Ascending aorta (tissue), 2 donors: Measurements from ENCODE around the gene KATNA1. TPM values are rescaled to one million over a fixed set of nuclear protein-coding genes. Genes with fewer than 3 reads are reported as not detected.

Experiments used
- DNase-seq, 2 donors: peaks; one replicate each; pipeline ENCODE4 v3.0.0-alpha.2; 2019; ENCODE audit warnings: low spot score in 2 of 2
- H3K27ac ChIP-seq, 2 donors: fragments of 200-600 bp; sonication (generic); one replicate each; pipeline ENCODE4 v1.5.1; 2016 to 2017; ENCODE audit warnings: mild to moderate bottlenecking in 1 of 2
- H3K27me3 ChIP-seq: fragments of 200-600 bp; sonication (generic); one replicate; pipeline ENCODE4 v1.5.1; 2017
- H3K36me3 ChIP-seq, 2 donors: fragments of 200-600 bp; sonication (generic); one replicate each; pipeline ENCODE4 v1.5.1; 2016
- H3K4me1 ChIP-seq, 2 donors: fragments of 200-600 bp; sonication (generic); one replicate each; pipeline ENCODE4 v1.5.1; 2016 to 2017; ENCODE audit warnings: mild to moderate bottlenecking in 1 of 2
- H3K4me3 ChIP-seq, 2 donors: fragments of 200-600 bp; sonication (generic); one replicate each; pipeline ENCODE4 v1.5.1; 2016 to 2017; ENCODE audit warnings: mild to moderate bottlenecking in 1 of 2
- H3K9me3 ChIP-seq, 2 donors: fragments of 200-600 bp; sonication (generic); one replicate each; pipeline ENCODE4 v1.5.1; 2016
- intact Hi-C: fragments of 100-400 bp; cut with DNase I; formaldehyde crosslinking; loops from one replicate; pipeline ENCODE4 v1.15.1; 2023
- total RNA-seq: library from RNA; depleted of rRNA; stranded (reverse); fragments of >200 nt; gene quantifications from one replicate; pipeline ENCODE4 v1.1.0, GENCODE V29; 2016
- TF ChIP-seq, protein P1 (sequence below), 3 experiments: fragments of 200-600 bp in 2 of 3; fragments of 450-650 bp in 1 of 3; sonication (generic) in 2 of 3; IDR thresholded peaks; one replicate each; pipeline ENCODE4 v1.5.1; 2016 to 2019; ENCODE audit warnings: antibody characterized with exemption in 3 of 3, mild to moderate bottlenecking in 1 of 3, moderate library complexity in 1 of 3

The KATNA1 gene
- 0.64 TPM for total RNA-seq

DNA sequence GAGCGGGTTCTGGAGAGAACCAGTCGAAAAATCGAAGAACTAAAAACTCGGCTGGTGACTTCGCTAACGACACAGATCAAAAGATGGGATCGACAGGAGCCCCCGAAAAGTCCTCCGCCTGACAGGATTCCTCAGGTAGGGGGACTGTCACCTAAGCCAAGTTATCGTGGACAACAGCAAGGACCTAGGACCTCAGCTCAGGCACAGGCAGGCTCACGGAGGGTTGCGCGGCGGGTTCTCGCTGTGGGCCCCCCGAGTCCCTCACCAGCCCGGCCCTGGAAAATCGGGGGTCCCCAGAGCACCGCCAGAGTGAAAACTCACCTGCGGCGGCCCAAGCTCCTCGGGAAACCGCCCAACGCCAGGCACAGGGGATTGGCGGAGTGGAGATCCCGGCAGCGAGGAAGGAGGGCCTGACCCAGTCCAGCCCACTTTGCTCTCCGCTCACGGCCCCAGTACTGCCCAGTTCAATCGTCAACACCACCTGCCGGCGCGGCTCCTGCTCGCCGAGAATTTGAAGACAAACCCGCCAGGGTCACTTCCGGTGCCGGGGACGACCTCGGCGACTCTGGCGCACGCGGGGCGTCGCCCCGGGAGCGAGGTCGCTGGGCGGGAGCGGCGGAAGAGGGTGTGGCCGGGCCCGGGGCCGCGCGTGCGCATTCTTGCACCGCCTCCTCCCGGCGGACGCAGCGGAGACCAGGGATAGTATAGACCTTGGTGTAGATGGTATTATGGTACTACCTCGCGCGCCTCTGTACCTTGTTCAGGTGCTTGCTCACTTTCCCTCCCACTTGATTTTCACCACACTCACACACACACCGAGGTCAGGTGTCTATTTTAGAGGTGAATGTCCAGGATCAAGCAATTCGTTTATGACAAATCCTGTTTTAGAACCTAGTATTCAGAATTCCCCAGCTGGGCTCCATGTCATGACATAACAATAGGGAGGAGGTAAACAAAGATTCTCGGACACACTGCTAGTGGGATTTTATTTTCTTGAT lies at the start of gene KATNA1:
TSS of gene KATNA1 (minus strand) at position 567 of the 998 bp plus-strand sequence. CDS start 10,167 bp downstream, outside the sequence.
- Histone ChIP-seq H3K27me3 (no peaks in the 10 kb centered on the region), H3K36me3 (no peaks in the 10 kb centered on the region), H3K9me3 (no peaks in the 10 kb centered on the region), H3K4me3 (peak within 1 kb of the TSS; percentile 78 to 92), H3K4me1 (peaks cover 0 to 7% of the 10 kb centered on the region in 2 donors), H3K27ac (peak within 1 kb of the TSS; percentile 64 to 89)
- intact Hi-C loops: loop anchor here (1.0 to 5.0 kb wide), 3 partner anchors 68 to 102 kb away; partner anchors contain the start of genes GINM1 and PPIL4
- DNase-seq: peak; percentile 14 to 90
- TF ChIP-seq, protein P1, sequence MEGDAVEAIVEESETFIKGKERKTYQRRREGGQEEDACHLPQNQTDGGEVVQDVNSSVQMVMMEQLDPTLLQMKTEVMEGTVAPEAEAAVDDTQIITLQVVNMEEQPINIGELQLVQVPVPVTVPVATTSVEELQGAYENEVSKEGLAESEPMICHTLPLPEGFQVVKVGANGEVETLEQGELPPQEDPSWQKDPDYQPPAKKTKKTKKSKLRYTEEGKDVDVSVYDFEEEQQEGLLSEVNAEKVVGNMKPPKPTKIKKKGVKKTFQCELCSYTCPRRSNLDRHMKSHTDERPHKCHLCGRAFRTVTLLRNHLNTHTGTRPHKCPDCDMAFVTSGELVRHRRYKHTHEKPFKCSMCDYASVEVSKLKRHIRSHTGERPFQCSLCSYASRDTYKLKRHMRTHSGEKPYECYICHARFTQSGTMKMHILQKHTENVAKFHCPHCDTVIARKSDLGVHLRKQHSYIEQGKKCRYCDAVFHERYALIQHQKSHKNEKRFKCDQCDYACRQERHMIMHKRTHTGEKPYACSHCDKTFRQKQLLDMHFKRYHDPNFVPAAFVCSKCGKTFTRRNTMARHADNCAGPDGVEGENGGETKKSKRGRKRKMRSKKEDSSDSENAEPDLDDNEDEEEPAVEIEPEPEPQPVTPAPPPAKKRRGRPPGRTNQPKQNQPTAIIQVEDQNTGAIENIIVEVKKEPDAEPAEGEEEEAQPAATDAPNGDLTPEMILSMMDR (IDR thresholded peaks at IDR 0.05): no peak

DNA sequence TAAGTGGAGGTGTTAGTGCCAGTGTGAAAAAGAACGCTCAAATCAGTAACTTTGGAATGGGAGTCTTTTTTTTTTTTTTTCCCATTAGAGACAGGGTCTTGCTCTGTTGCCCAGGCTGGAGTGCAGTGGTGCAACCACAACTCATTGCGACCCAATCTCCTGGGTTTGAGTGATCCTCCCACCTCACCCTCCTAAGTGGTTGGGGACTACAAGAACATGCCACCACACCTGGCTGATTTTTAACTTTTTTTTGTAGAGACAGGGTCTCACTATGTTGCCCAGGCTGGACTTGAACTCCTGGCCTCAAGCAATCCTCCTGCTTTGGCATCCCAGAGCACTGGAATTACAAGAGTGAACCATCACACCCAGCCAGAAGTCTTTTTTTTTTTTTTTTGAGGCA lies 49.7 kb upstream of the KATNA1 start:
- Histone ChIP-seq H3K27ac (no peak overlapping the region), H3K9me3 (no peaks in the 10 kb centered on the region), H3K4me3 (no peak overlapping the region), H3K4me1 (peaks cover 0 to 13% of the 10 kb centered on the region in 2 donors), H3K27me3 (no peaks in the 10 kb centered on the region), H3K36me3 (peaks cover 10 to 19% of the 10 kb centered on the region in 2 donors)
- TF ChIP-seq, protein P1 (IDR thresholded peaks at IDR 0.05): no peak
- no peak for DNase-seq
- intact Hi-C loops: no loop called here

DNA sequence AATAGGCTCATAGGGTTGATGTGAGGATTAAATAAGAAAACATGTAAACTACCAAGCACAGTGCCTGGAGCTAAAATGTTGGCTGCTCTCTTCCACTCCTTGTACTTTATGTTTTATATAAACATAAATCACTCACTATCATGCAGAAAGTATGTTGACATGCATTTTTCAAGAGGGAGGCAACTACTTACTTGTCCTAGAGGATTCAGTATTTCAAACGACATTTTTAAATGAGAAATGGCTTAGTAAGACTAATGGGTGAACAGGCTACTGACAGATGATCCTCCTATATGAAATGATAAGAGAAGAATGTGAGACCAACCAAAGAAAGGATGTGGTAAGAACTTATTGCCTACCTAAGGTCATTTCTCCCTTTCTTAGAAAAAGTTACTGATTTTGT lies 48.4 kb upstream of the KATNA1 start:
- H3K27ac ChIP-seq: no peak overlapping the region
- no peak for DNase-seq
- no peaks in the 10 kb centered on the region for H3K9me3 ChIP-seq
- intact Hi-C loops: no loop called here
- peaks cover 0 to 13% of the 10 kb centered on the region in 2 donors for H3K4me1 ChIP-seq
- no peak overlapping the region for H3K4me3 ChIP-seq
- H3K36me3 ChIP-seq: peaks cover 13 to 32% of the 10 kb centered on the region in 2 donors
- TF ChIP-seq, protein P1 (IDR thresholded peaks at IDR 0.05): no peak
- H3K27me3 ChIP-seq: no peaks in the 10 kb centered on the region

DNA sequence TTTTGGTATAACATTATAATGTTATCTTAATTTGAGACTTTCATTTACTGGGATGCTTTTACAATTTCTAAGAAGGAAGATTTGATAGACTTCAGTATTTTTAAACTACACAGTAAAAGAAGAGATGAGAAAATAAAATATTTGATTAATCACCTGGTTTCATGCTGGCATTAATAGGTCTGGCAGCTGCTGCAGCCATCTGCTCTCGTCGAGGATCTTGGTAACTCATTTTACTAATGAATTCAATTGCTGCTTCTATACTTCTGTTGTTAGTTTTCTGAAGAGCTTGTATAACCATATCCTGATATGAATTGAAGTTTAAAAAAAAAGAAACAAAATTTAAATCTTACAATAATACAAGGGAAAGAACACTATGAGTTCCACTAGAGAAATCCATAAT lies 46.4 kb upstream of the KATNA1 start:
- Histone ChIP-seq H3K27ac (no peak overlapping the region), H3K9me3 (no peaks in the 10 kb centered on the region), H3K27me3 (no peaks in the 10 kb centered on the region), H3K36me3 (peaks cover 13 to 35% of the 10 kb centered on the region in 2 donors), H3K4me1 (no peaks in the 10 kb centered on the region), H3K4me3 (no peak overlapping the region)
- intact Hi-C loops: no loop called here
- no peak for DNase-seq
- TF ChIP-seq, protein P1 (IDR thresholded peaks at IDR 0.05): no peak

DNA sequence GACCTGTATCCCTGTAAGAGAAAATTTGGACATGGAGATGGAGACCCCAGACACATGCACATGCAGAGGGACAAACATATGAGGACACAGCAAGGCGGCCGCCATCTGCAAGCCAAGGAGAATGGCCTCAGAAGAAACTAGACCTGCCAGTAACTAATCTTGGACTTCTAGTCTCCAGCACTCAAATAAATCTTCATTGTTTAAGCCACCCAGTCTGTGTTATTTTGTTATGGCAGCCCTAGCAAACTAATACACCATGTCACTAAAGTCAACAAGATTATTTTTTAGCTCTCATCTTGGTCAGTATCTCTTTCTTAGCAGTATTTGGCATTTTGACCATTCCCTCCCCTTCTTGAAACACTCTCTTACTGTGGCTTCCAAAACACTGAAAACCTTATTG lies 42.7 kb upstream of the KATNA1 start:
- no peak overlapping the region for H3K4me3 ChIP-seq
- H3K27me3 ChIP-seq: no peaks in the 10 kb centered on the region
- H3K4me1 ChIP-seq: no peaks in the 10 kb centered on the region
- H3K27ac ChIP-seq: no peak overlapping the region
- H3K36me3 ChIP-seq: peaks cover 17 to 31% of the 10 kb centered on the region in 2 donors
- TF ChIP-seq, protein P1 (IDR thresholded peaks at IDR 0.05): no peak
- no peaks in the 10 kb centered on the region for H3K9me3 ChIP-seq
- intact Hi-C loops: no loop called here
- DNase-seq: no peak
